VCaP (cell line): ENCODE measurements around the gene TPST2.

ENCODE experiments used
- H3K27ac ChIP-seq: fragments of 450-650 bp; 2 replicates; pipeline ENCODE4 v1.5.1; 2017
- CTCF ChIP-seq: fragments of 450-650 bp; conservative IDR thresholded peaks from 2 replicates; pipeline ENCODE4 v1.5.1; 2017; ENCODE audit warnings: mild to moderate bottlenecking, moderate library complexity

Gene TPST2

GRCh38 chr22:26502688-26503561, 87.0 kb downstream of the TPST2 start:
- no peak overlapping the region for H3K27ac ChIP-seq
- TF ChIP-seq CTCF: peak; percentile 81

- TF ChIP-seq CTCF: no peak
- H3K27ac ChIP-seq: no peak overlapping the region
Observed at GRCh38 chr22:26501996-26502395, 87.9 kb downstream of the TPST2 start.

- no peak overlapping the region for H3K27ac ChIP-seq
- no peak for TF ChIP-seq CTCF
Observed at GRCh38 chr22:26499188-26499703, 90.7 kb downstream of the TPST2 start.

GRCh38 chr22:26496456-26496855, 93.5 kb downstream of the TPST2 start:
- H3K27ac ChIP-seq: no peak overlapping the region
- TF ChIP-seq CTCF: no peak

GRCh38 chr22:26494506-26494905, 95.4 kb downstream of the TPST2 start:
- H3K27ac ChIP-seq: no peak overlapping the region
- TF ChIP-seq CTCF: no peak

GRCh38 chr22:26492220-26492619, 97.7 kb downstream of the TPST2 start:
- H3K27ac ChIP-seq: no peak overlapping the region
- no peak for TF ChIP-seq CTCF

- no peak for TF ChIP-seq CTCF
- no peak overlapping the region for H3K27ac ChIP-seq
Observed at GRCh38 chr22:26489447-26490036, 100.4 kb downstream of the TPST2 start.
